Measurements from ENCODE around the gene COMMD1.

DNA sequence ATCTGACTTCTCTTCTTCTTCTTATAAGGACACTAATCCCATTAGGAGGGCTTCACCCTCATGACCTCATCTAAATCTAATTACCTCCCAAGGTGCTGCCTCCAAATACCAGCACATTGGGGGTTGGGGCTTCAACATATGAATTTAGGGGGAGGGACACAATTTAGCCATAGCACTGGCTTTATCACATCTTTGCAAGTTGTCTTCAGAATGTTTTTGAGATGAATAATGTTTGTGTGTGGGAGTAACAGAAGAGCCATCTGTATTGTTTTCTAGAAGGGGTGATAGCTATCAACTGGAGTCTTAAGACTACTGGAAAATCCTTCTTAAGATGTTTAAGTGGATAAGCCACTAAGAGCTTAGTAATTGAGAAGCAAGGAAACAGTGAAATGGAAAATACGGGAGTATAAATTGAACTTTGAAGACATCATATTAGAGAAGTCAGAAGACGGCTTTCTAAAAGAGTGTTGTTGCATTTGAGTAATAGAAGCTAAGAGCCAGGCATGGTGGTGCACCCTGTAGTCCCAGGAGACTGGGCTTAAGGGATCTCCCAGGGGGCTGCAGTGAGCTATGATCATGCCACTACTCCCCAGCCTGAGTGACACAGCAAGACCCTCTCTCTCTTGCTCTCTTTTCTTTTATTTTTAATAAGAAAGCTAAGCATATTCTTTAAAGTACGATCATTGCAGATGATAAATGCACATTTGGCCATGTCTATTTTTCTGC is 257.8 kb downstream of the COMMD1 start:
- TF ChIP-seq SUZ12 (IDR thresholded peaks at IDR 0.05; ENCODE audit: extremely low read depth, insufficient read depth, insufficient read length) (no peak), ZNF274 (IDR thresholded peaks at IDR 0.05; ENCODE audit: low read depth, low read length) (no peak)

Measured in NT2/D1 (cell line).